HEK293 (cell line): ENCODE results near the gene BRD1.

Source experiments
- SP3 ChIP-seq: fragments of 450-650 bp; formaldehyde crosslinking; IDR thresholded peaks from 2 replicates; pipeline ENCODE4 v1.5.1; 2016; ENCODE audit warnings: missing biosample characterization, missing genetic modification characterization
- TF ChIP-seq, protein P1 (sequence below): fragments of 450-650 bp; formaldehyde crosslinking; IDR thresholded peaks from 2 replicates; pipeline ENCODE4 v1.5.1; 2016; ENCODE audit warnings: missing biosample characterization, missing genetic modification characterization
- TF ChIP-seq, protein P2 (sequence below): fragments of 450-650 bp; formaldehyde crosslinking; IDR thresholded peaks from 2 replicates; pipeline ENCODE4 v1.5.1; 2016; ENCODE audit warnings: missing biosample characterization, missing genetic modification characterization

DNA sequence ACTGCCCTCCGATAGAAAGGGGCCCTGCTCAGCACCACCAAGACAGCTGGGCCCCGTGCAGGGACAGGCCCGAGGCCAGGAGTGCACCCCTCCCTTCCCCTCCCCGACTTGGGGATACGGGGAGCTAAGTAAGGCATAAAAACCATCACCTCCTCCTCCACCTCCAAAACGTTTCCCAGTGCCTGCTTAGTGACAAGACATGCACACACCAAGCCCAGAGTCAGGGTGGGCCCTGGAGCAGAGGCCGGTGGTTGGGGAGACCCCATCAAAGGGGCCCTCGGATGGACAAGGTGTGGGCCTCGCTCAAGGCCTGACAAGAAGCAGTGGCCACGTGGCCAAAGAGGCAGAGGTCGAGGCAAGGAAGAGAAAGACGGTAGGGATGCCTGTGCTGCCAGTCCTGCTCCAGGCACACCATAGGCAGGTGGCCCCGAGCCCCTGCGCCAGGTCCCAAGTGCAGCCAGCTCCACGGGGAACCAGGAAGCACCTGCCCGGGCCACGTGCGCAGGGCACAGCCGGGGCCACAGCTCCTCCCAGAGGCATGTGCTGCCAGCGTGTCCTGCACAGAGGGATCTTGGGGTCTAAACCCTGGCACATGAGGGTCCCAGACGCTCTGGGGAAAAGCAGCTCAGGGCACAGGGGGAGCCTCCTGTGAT is 53.0 kb downstream of the BRD1 start:
- TF ChIP-seq, protein P1, sequence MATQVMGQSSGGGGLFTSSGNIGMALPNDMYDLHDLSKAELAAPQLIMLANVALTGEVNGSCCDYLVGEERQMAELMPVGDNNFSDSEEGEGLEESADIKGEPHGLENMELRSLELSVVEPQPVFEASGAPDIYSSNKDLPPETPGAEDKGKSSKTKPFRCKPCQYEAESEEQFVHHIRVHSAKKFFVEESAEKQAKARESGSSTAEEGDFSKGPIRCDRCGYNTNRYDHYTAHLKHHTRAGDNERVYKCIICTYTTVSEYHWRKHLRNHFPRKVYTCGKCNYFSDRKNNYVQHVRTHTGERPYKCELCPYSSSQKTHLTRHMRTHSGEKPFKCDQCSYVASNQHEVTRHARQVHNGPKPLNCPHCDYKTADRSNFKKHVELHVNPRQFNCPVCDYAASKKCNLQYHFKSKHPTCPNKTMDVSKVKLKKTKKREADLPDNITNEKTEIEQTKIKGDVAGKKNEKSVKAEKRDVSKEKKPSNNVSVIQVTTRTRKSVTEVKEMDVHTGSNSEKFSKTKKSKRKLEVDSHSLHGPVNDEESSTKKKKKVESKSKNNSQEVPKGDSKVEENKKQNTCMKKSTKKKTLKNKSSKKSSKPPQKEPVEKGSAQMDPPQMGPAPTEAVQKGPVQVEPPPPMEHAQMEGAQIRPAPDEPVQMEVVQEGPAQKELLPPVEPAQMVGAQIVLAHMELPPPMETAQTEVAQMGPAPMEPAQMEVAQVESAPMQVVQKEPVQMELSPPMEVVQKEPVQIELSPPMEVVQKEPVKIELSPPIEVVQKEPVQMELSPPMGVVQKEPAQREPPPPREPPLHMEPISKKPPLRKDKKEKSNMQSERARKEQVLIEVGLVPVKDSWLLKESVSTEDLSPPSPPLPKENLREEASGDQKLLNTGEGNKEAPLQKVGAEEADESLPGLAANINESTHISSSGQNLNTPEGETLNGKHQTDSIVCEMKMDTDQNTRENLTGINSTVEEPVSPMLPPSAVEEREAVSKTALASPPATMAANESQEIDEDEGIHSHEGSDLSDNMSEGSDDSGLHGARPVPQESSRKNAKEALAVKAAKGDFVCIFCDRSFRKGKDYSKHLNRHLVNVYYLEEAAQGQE: no peak
- TF ChIP-seq, protein P2, sequence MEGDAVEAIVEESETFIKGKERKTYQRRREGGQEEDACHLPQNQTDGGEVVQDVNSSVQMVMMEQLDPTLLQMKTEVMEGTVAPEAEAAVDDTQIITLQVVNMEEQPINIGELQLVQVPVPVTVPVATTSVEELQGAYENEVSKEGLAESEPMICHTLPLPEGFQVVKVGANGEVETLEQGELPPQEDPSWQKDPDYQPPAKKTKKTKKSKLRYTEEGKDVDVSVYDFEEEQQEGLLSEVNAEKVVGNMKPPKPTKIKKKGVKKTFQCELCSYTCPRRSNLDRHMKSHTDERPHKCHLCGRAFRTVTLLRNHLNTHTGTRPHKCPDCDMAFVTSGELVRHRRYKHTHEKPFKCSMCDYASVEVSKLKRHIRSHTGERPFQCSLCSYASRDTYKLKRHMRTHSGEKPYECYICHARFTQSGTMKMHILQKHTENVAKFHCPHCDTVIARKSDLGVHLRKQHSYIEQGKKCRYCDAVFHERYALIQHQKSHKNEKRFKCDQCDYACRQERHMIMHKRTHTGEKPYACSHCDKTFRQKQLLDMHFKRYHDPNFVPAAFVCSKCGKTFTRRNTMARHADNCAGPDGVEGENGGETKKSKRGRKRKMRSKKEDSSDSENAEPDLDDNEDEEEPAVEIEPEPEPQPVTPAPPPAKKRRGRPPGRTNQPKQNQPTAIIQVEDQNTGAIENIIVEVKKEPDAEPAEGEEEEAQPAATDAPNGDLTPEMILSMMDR: no peak
- TF ChIP-seq SP3: no peak
